H1 (cell line): Measurements from ENCODE around the gene KCNMA1. TPM values are rescaled to one million over a fixed set of nuclear protein-coding genes. Genes with fewer than 3 reads are reported as not detected.

ENCODE experiments used
- EP300 ChIP-seq, 2 experiments: IDR thresholded peaks; 1 replicate in 1 of 2; 2 replicates in 1 of 2; pipeline ENCODE4 v1.6.1; 2011 to 2012; ENCODE audit warnings: low read depth in 2 of 2, low read length in 2 of 2, mild to moderate bottlenecking in 2 of 2, borderline replicate concordance in 1 of 2, inconsistent platforms in 1 of 2, moderate library complexity in 1 of 2
- GABPA ChIP-seq: IDR thresholded peaks from 2 replicates; pipeline ENCODE4 v1.6.1; 2011; ENCODE audit warnings: mild to moderate bottlenecking, low read length, moderate library complexity, borderline replicate concordance; ENCODE audit not compliant: insufficient read depth
- JUN ChIP-seq: IDR thresholded peaks from 2 replicates; pipeline ENCODE4 v1.6.1; 2011; ENCODE audit warnings: low read depth, mild to moderate bottlenecking, improper control_type of control experiment, low read length
- NRF1 ChIP-seq: IDR thresholded peaks from 2 replicates; pipeline ENCODE4 v1.6.1; 2011; ENCODE audit warnings: mild to moderate bottlenecking, low read depth, low read length, improper control_type of control experiment
- RFX5 ChIP-seq: IDR thresholded peaks from 2 replicates; pipeline ENCODE4 v1.6.1; 2011; ENCODE audit warnings: low read depth, low read length, improper control_type of control experiment, borderline replicate concordance
- RXRA ChIP-seq: IDR thresholded peaks from 2 replicates; pipeline ENCODE4 v1.6.1; 2011; ENCODE audit warnings: low read depth, mild to moderate bottlenecking, low read length, moderate library complexity; ENCODE audit not compliant: insufficient read depth
- SP4 ChIP-seq: IDR thresholded peaks from 2 replicates; pipeline ENCODE4 v1.6.1; 2012; ENCODE audit warnings: low read length, inconsistent platforms
- TBP ChIP-seq: IDR thresholded peaks from 2 replicates; pipeline ENCODE4 v1.6.1; 2011; ENCODE audit warnings: low read depth, low read length, improper control_type of control experiment
- TCF12 ChIP-seq: IDR thresholded peaks from 2 replicates; pipeline ENCODE4 v1.6.1; 2011; ENCODE audit warnings: low read depth, mild to moderate bottlenecking, low read length
- polyA plus RNA-seq, 7 experiments: library from polyadenylated mRNA; depleted of rRNA in 3 of 7; stranded (reverse) in 5 of 7; unstranded in 2 of 7; fragments of >200 nt in 5 of 7; fragments of 200-250 nt in 2 of 7; gene quantifications; 1 replicate in 5 of 7; 2 replicates in 1 of 7; 4 replicates in 1 of 7; pipeline versions ENCODE4 v1.2.1 to v1.2.3, GENCODE V29; 2011 to 2013; ENCODE audit warnings: missing spikeins in 2 of 7, mixed read lengths in 2 of 7
- total RNA-seq: library from RNA; stranded (reverse); fragmentation: NEBNext Ultra II Directional; extraction: Animal tissue kit (Norgen Biotek cat#: 25700); gene quantifications from 2 replicates; pipeline ENCODE4 v1.2.1, GENCODE V29; 2021
- TF ChIP-seq, protein P1 (sequence below): IDR thresholded peaks from 2 replicates; pipeline ENCODE4 v1.6.1; 2011; ENCODE audit warnings: low read length, improper control_type of control experiment
- TF ChIP-seq, protein P2 (sequence below): IDR thresholded peaks from 2 replicates; pipeline ENCODE4 v1.6.1; 2012; ENCODE audit warnings: low read length, inconsistent platforms

The KCNMA1 gene
- total and polyA plus RNA-seq, 2 of the 8 experiments (the other 6 are each of a cell fraction or from before 2014, with no cell fraction given) = 10.2 to 11.1 TPM

DNA sequence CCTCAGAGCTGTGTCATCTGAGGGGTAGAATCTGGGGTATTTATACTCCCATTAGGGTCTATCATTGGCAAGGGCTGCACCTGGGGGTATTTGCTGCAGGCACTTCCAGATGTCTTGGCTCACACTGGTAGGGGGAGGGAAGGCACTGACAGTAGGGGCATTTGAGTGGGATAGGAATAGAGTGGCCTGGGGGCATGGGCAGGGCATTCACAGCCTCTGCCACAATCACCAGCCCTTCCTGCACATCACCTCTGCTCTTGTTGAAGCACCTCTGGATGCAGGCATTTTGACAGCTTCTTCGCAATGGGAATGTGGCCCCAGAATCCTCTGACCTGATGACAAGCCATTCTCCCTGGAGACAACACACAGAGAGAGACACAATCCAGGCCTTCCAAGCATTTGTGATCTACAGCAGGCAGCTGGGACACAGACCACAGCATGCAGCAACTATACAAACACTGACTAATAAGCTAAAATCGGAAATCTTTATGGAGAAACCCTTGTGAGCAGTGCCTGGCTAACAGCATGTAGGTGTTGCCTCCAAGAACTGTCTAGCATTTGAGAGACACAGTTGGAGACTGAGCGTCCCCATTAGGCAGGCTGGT, 178.5 kb downstream of the KCNMA1 start (continued):
- TF ChIP-seq JUN (no peak), RFX5 (no peak), GABPA (no peak), TBP (no peak), TCF12 (no peak), NRF1 (no peak), EP300 (IDR thresholded peaks at IDR 0.05; ENCODE audit: borderline replicate concordance in 1 of 2, low read depth in 2 of 2, low read length in 2 of 2) (no peak), SP4 (no peak), RXRA (no peak)
- TF ChIP-seq, protein P1, sequence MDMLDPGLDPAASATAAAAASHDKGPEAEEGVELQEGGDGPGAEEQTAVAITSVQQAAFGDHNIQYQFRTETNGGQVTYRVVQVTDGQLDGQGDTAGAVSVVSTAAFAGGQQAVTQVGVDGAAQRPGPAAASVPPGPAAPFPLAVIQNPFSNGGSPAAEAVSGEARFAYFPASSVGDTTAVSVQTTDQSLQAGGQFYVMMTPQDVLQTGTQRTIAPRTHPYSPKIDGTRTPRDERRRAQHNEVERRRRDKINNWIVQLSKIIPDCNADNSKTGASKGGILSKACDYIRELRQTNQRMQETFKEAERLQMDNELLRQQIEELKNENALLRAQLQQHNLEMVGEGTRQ = no peak
- TF ChIP-seq, protein P2, sequence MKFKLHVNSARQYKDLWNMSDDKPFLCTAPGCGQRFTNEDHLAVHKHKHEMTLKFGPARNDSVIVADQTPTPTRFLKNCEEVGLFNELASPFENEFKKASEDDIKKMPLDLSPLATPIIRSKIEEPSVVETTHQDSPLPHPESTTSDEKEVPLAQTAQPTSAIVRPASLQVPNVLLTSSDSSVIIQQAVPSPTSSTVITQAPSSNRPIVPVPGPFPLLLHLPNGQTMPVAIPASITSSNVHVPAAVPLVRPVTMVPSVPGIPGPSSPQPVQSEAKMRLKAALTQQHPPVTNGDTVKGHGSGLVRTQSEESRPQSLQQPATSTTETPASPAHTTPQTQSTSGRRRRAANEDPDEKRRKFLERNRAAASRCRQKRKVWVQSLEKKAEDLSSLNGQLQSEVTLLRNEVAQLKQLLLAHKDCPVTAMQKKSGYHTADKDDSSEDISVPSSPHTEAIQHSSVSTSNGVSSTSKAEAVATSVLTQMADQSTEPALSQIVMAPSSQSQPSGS = no peak
